ENCODE data around the gene ALOXE3.

ALOXE3 gene

DNA sequence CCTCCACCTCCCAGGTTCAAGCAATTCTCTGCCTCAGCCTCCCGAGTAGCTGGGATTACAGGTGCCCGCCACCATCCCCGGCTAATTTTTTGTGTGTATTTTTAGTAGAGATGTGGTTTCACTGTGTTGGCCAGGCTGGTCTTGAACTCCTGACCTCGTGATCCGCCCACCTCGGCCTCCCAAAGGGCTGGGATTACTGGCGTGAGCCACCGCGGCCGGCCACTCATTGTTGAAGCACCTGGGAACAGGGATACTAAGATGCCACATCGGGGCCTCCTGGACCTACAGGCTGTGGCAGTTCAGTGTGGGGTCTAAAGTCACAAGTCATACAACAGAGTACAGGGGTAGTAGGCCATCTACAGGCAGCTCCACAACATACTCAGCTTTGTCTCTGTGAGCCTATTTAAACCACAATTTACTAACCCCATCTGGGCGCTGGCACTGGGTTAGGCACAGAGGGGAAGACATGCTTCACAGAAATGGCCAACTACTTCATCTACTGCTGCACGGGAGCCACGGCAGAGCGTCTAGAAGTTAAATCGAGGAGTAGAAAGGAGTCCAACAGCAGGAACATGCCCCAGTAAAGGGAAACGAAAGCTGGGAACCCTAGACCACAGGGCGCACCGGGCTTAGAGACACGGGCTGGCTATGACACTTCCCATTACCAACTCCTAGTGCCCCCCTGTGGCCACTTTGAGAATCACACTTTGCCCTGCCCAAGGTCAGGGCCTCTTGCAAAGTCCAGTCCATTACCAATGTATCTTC, 40.1 kb upstream of the ALOXE3 start:
- DNase-seq (ENCODE audit: low read depth) = peak; percentile 70
- no peak overlapping the region for H3K4me3 ChIP-seq (ENCODE audit: low read depth, low read length)
- TF ChIP-seq, protein P1, sequence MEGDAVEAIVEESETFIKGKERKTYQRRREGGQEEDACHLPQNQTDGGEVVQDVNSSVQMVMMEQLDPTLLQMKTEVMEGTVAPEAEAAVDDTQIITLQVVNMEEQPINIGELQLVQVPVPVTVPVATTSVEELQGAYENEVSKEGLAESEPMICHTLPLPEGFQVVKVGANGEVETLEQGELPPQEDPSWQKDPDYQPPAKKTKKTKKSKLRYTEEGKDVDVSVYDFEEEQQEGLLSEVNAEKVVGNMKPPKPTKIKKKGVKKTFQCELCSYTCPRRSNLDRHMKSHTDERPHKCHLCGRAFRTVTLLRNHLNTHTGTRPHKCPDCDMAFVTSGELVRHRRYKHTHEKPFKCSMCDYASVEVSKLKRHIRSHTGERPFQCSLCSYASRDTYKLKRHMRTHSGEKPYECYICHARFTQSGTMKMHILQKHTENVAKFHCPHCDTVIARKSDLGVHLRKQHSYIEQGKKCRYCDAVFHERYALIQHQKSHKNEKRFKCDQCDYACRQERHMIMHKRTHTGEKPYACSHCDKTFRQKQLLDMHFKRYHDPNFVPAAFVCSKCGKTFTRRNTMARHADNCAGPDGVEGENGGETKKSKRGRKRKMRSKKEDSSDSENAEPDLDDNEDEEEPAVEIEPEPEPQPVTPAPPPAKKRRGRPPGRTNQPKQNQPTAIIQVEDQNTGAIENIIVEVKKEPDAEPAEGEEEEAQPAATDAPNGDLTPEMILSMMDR (IDR thresholded peaks at IDR 0.05; ENCODE audit: control insufficient read depth, extremely low read depth, insufficient read depth) = peak; percentile 85

DNA sequence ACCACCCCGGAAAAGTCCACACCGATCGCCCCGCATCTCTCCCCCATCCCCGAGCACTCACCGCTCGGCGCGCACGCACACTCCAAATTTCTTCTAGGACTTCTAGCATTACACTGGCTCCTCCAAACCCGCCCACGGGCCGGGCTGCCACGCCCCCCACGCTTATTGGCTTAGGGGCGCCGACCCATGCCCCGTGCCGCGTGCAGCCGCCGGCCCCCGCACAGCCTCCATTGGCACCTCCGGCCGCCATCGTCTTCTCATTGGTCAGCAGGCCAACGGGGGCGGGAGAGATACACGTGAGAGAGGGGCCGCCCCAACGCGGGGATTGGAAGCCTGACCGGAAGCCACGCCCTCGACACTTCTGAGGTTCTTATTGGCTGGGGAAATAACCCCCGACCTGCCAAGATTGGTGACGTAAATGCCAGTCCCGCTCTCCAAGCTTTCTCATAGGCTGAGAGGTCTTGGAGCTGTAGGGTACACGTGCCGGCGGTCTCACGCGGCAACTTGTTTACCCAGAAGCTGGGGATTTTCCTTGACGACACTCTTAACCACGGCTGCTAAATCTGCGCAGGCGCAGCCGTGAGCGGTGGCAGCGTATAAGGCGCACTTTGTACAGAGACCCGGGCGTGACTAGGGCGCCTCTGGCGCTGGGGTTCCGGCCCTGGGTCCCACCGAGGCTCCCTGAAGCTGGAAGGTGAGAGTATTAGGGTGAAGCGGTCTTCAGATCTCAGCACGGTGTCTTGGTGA, 38.1 kb upstream of the ALOXE3 start:
- peak overlapping the region; percentile 82 for H3K4me3 ChIP-seq (ENCODE audit: low read depth, low read length)
- peak; percentile 100 for DNase-seq (ENCODE audit: low read depth)
- TF ChIP-seq, protein P1 (IDR thresholded peaks at IDR 0.05; ENCODE audit: control insufficient read depth, extremely low read depth, insufficient read depth) = no peak

DNA sequence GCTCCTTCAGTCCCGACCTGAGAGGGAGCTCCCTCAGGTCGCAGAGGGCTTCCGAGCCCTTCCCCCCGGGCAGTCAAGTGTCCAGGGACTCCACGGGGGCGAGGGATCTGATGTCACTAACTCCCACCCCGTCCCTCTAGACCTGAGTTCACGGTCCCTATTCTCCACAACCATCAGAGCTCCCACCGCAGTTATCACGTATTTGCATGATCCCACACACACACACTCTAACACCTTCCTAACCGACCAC, 37.6 kb upstream of the ALOXE3 start:
- no peak for DNase-seq (ENCODE audit: low read depth)
- H3K4me3 ChIP-seq (ENCODE audit: low read depth, low read length) = peak overlapping the region; percentile 82
- TF ChIP-seq, protein P1 (IDR thresholded peaks at IDR 0.05; ENCODE audit: control insufficient read depth, extremely low read depth, insufficient read depth) = no peak

DNA sequence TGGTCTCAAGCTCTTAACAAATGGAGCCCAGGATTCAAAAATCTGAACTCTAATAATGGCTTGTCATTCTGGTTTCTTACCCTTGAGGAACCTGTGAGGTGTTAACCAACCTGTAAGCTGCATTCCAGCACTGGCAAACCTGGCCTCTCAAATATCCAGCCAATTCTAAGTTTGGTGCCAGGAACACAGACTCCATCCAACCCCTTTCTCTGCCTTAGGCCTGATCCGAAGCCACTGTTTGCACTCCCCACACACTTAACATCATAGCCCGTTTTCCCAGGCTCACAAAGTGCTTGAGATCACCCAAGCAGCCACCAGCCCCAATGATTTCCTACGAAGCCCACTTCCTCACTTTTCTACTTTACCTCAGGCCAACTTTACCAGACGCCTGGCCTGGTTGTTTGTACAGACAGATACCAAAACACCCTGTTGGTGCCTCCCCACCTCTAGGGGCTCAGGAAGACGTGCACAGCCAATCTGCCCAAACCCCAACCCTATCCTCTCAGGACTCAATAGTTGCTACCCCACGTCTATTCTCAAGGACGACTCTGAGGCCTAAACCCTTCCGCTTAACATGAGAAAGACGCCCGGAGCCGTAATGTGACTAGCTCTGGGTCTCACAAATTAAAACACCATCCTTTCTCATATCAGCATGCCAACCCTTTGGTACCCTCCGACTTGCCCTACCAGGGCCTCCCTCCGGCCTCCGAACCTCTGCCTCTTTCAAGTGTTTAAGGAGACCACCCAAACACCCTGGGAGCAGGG, 37.1 kb upstream of the ALOXE3 start:
- TF ChIP-seq, protein P1 (IDR thresholded peaks at IDR 0.05; ENCODE audit: control insufficient read depth, extremely low read depth, insufficient read depth) = no peak
- peak; percentile 83 for DNase-seq (ENCODE audit: low read depth)
- peak overlapping the region; percentile 82 for H3K4me3 ChIP-seq (ENCODE audit: low read depth, low read length)

- TF ChIP-seq, protein P1 (IDR thresholded peaks at IDR 0.05; ENCODE audit: control insufficient read depth, extremely low read depth, insufficient read depth) = no peak
- H3K4me3 ChIP-seq (ENCODE audit: low read depth, low read length) = peak overlapping the region; percentile 82
- no peak for DNase-seq (ENCODE audit: low read depth)
Measured at GRCh38 chr17:8154608-8155155, 36.4 kb upstream of the ALOXE3 start.

DNA sequence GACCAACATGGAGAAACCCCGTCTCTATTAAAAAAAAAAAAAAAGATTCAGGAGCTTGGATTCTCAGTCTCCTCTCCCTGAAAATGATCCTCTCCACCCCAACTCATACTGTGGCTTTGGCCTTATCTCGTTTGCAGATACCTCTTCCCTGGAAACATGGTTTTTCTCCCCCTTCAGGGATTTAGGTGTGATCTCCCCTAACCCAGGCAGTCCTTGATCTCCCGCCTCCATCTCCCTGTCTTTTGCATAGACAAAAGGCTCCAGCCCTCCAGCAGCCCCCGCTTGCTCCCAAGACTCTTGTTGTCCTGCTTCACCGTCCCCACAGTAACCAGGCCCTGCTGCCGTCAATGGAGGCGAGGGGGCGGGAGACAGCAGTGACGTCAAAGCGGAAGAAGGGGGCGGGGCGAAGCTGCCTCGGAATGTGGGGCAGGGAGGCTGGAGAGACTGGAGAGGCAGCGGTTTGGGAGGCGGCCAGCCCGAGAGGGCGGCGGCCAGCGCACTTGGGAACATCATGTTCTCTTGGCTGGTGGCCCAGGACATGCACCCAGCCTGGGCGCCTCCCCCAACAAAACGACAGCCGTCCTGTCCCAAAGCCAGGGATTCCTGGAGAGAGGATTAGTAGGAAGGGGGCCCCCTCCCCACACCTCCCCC, 35.8 kb upstream of the ALOXE3 start:
- peak; percentile 97 for DNase-seq (ENCODE audit: low read depth)
- H3K4me3 ChIP-seq (ENCODE audit: low read depth, low read length) = peak overlapping the region; percentile 82
- TF ChIP-seq, protein P1 (IDR thresholded peaks at IDR 0.05; ENCODE audit: control insufficient read depth, extremely low read depth, insufficient read depth) = no peak

Measured in LNCaP clone FGC (cell line).